H9 (cell line): ENCODE measurements around the gene GGA1. TPM values are rescaled to one million over a fixed set of nuclear protein-coding genes. Genes with fewer than 3 reads are reported as not detected.

Source experiments
- DNase-seq: peaks from one replicate; pipeline ENCODE4 v3.0.0-alpha.2; 2017
- H2AFZ ChIP-seq: one replicate; pipeline ENCODE4 v1.6.1; 2013; ENCODE audit warnings: mild to moderate bottlenecking, low read length, control low read depth, moderate library complexity
- H2AK5ac ChIP-seq: 2 replicates; pipeline ENCODE4 v1.6.1; 2013; ENCODE audit warnings: low read length, control low read depth, mixed read lengths; ENCODE audit not compliant: insufficient read length
- H2BK120ac ChIP-seq: one replicate; pipeline ENCODE4 v1.6.1; 2013; ENCODE audit warnings: low read depth, mild to moderate bottlenecking, low read length, control low read depth, inconsistent platforms; ENCODE audit not compliant: poor library complexity, severe bottlenecking
- H2BK12ac ChIP-seq: 2 replicates; pipeline ENCODE4 v1.6.1; 2013; ENCODE audit warnings: low read length, control low read depth, mixed read lengths, low read depth; ENCODE audit not compliant: insufficient read length
- H2BK15ac ChIP-seq: 2 replicates; pipeline ENCODE4 v1.6.1; 2013; ENCODE audit warnings: low read depth, low read length, control low read depth
- H2BK20ac ChIP-seq: one replicate; pipeline ENCODE4 v1.6.1; 2013; ENCODE audit warnings: low read depth, mild to moderate bottlenecking, low read length, control low read depth, inconsistent platforms; ENCODE audit not compliant: poor library complexity, severe bottlenecking
- H2BK5ac ChIP-seq: 2 replicates; pipeline ENCODE4 v1.6.1; 2013; ENCODE audit warnings: low read length, control low read depth, mixed read lengths; ENCODE audit not compliant: insufficient read length
- H3K14ac ChIP-seq: 2 replicates; pipeline ENCODE4 v1.6.1; 2013; ENCODE audit warnings: low read length, control low read depth; ENCODE audit not compliant: insufficient read depth
- H3K18ac ChIP-seq: 2 replicates; pipeline ENCODE4 v1.6.1; 2013; ENCODE audit warnings: low read depth, mild to moderate bottlenecking, mixed read lengths, low read length, control low read depth; ENCODE audit not compliant: insufficient read length
- H3K23ac ChIP-seq: 2 replicates; pipeline ENCODE4 v1.6.1; 2013; ENCODE audit warnings: low read length, control low read depth, mixed read lengths, low read depth; ENCODE audit not compliant: insufficient read length
- H3K23me2 ChIP-seq: 2 replicates; pipeline ENCODE4 v1.6.1; 2013; ENCODE audit warnings: low read depth, mild to moderate bottlenecking, mixed read lengths, low read length, control low read depth; ENCODE audit not compliant: insufficient read length, poor library complexity, severe bottlenecking
- H3K27ac ChIP-seq: 2 replicates; pipeline ENCODE4 v1.5.1; 2013; ENCODE audit warnings: low read length, control low read depth, mixed read lengths, low read depth; ENCODE audit not compliant: insufficient read length
- H3K27me3 ChIP-seq: 2 replicates; pipeline ENCODE4 v1.6.1; 2013; ENCODE audit warnings: low read length, control low read depth, inconsistent platforms; ENCODE audit not compliant: insufficient read depth
- H3K4ac ChIP-seq: 2 replicates; pipeline ENCODE4 v1.6.1; 2013; ENCODE audit warnings: low read depth, mild to moderate bottlenecking, control low read depth, inconsistent platforms, low read length, moderate library complexity
- H3K4me1 ChIP-seq: 2 replicates; pipeline ENCODE4 v1.6.1; 2013; ENCODE audit warnings: low read length, control low read depth, inconsistent platforms; ENCODE audit not compliant: insufficient read depth
- H3K4me2 ChIP-seq: 2 replicates; pipeline ENCODE4 v1.6.1; 2013; ENCODE audit warnings: low read length, control low read depth, mixed read lengths; ENCODE audit not compliant: insufficient read length, insufficient read depth
- H3K56ac ChIP-seq: 2 replicates; pipeline ENCODE4 v1.6.1; 2013; ENCODE audit warnings: low read depth, mild to moderate bottlenecking, mixed read lengths, low read length, control low read depth; ENCODE audit not compliant: insufficient read length
- H3K79me1 ChIP-seq: 2 replicates; pipeline ENCODE4 v1.6.1; 2013; ENCODE audit warnings: low read depth, mild to moderate bottlenecking, moderate library complexity, low read length, control low read depth, inconsistent platforms; ENCODE audit not compliant: insufficient read depth, poor library complexity, severe bottlenecking
- H3K79me2 ChIP-seq: 2 replicates; pipeline ENCODE4 v1.6.1; 2013; ENCODE audit warnings: low read length, control low read depth, inconsistent platforms; ENCODE audit not compliant: insufficient read depth
- H3K9ac ChIP-seq: 2 replicates; pipeline ENCODE4 v1.6.1; 2013; ENCODE audit warnings: low read length, control low read depth, mixed read lengths; ENCODE audit not compliant: insufficient read length; ENCODE audit errors: extremely low read depth
- H3K9me3 ChIP-seq: one replicate; pipeline ENCODE4 v1.6.1; 2013; ENCODE audit warnings: low read depth, low read length, inconsistent platforms; ENCODE audit not compliant: control insufficient read depth
- H3T11ph ChIP-seq: one replicate; pipeline ENCODE4 v1.6.1; 2013; ENCODE audit warnings: mild to moderate bottlenecking, low read length, control low read depth, inconsistent platforms
- H4K20me1 ChIP-seq: one replicate; pipeline ENCODE4 v1.6.1; 2013; ENCODE audit not compliant: control insufficient read depth, insufficient read length, insufficient read depth
- H4K5ac ChIP-seq: 2 replicates; pipeline ENCODE4 v1.6.1; 2013; ENCODE audit warnings: low read depth, mild to moderate bottlenecking, mixed read lengths, low read length, control low read depth; ENCODE audit not compliant: insufficient read length
- H4K8ac ChIP-seq: replicated peaks from 2 replicates; pipeline ENCODE4 v1.6.1; 2013; ENCODE audit warnings: low read length, control low read depth, mixed read lengths, low read depth; ENCODE audit not compliant: insufficient read length
- H4K91ac ChIP-seq: 2 replicates; pipeline ENCODE4 v1.6.1; 2013; ENCODE audit warnings: low read depth, mild to moderate bottlenecking, moderate library complexity, mixed read lengths, low read length, control low read depth; ENCODE audit not compliant: insufficient read length
- H3K27ac Mint-ChIP-seq, 3 experiments: 2 replicates in 2 of 3; 3 replicates in 1 of 3; pipeline ENCODE4 v1.8.0; 2020 to 2021; ENCODE audit warnings: mixed read lengths in 3 of 3, mild to moderate bottlenecking in 1 of 3, moderate library complexity in 1 of 3
- H3K27me3 Mint-ChIP-seq: 2 replicates; pipeline ENCODE4 v1.8.0; 2021; ENCODE audit warnings: low read depth, mild to moderate bottlenecking, moderate library complexity, mixed read lengths
- H3K36me3 Mint-ChIP-seq, 3 experiments: 2 replicates in 2 of 3; 3 replicates in 1 of 3; pipeline ENCODE4 v1.8.0; 2020 to 2021; ENCODE audit warnings: low read depth in 3 of 3, mixed read lengths in 3 of 3; ENCODE audit not compliant: insufficient read depth in 1 of 3
- H3K4me1 Mint-ChIP-seq, 2 experiments: 2 replicates each; pipeline ENCODE4 v1.8.0; 2020; ENCODE audit warnings: mixed read lengths in 2 of 2
- H3K4me3 Mint-ChIP-seq, 2 experiments: 2 replicates in 1 of 2; 3 replicates in 1 of 2; pipeline ENCODE4 v1.8.0; 2020 to 2021; ENCODE audit warnings: mild to moderate bottlenecking in 2 of 2, mixed read lengths in 2 of 2, moderate library complexity in 1 of 2
- H3K9me3 Mint-ChIP-seq, 2 experiments: 2 replicates in 1 of 2; 3 replicates in 1 of 2; pipeline ENCODE4 v1.8.0; 2020; ENCODE audit warnings: mild to moderate bottlenecking in 2 of 2, mixed read lengths in 2 of 2, moderate library complexity in 1 of 2
- WGBS: extraction: QIAGEN DNeasy Blood & Tissue Kit; methylation state at CpG from one replicate; pipeline ENCODE4 v1.1.7; 2013; ENCODE audit warnings: missing lambda C conversion rate, low lambda C conversion rate, mixed read lengths; ENCODE audit not compliant: insufficient read length; ENCODE audit errors: extremely low coverage; 5-methylcytosine and 5-hydroxymethylcytosine counted together
- total RNA-seq: library from RNA; stranded (reverse); gene quantifications from 2 replicates; pipeline ENCODE4 v1.2.1, GENCODE V29; 2021
- TF ChIP-seq, protein P1 (sequence below): fragments of 200-600 bp; sonication (generic); conservative IDR thresholded peaks from 3 replicates; pipeline ENCODE4 v1.8.0; 2021; ENCODE audit warnings: antibody characterized with exemption, mild to moderate bottlenecking

Gene GGA1
- total RNA-seq, 1 experiment from 2014 or later: 61.7 TPM

DNA sequence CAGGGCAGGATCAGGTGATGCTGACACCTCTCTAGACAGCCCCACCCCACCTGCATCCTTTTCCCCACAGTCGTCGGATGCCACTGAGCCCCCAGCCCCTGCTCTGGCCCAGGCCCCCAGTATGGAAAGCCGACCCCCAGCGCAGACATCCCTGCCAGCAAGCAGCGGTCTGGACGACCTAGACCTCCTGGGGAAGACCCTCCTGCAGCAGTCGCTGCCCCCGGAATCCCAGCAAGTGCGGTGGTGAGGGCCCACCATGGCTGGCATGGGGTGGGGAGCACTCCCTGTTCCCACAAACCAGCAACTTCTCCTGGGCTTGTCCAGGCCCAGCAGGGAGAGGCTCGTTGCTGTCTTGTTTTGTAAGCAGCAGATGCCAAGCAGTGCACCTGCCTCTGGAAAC is 21.3 kb downstream of the GGA1 start:
- H4K8ac ChIP-seq: no peak overlapping the region
- no peak overlapping the region for H2AK5ac ChIP-seq
- H3K18ac ChIP-seq: no peak overlapping the region
- Mint-ChIP-seq H3K36me3 (peaks cover 0 to 21% (median 17%) of the 10 kb centered on the region in 3 experiments; a peak in 5 of 7 replicates), H3K27ac (no peak overlapping the region), H3K4me3 (no peak overlapping the region), H3K27me3 (no peaks in the 10 kb centered on the region), H3K9me3 (no peaks in the 10 kb centered on the region), H3K4me1 (peaks cover 16 to 20% of the 10 kb centered on the region in 2 experiments)
- no peak overlapping the region for H4K91ac ChIP-seq
- DNase-seq: no peak
- no peak overlapping the region for H3K23ac ChIP-seq
- H3K9me3 ChIP-seq: no peaks in the 10 kb centered on the region
- H2BK12ac ChIP-seq: no peak overlapping the region
- no peaks in the 10 kb centered on the region for H3K27me3 ChIP-seq
- TF ChIP-seq, protein P1, sequence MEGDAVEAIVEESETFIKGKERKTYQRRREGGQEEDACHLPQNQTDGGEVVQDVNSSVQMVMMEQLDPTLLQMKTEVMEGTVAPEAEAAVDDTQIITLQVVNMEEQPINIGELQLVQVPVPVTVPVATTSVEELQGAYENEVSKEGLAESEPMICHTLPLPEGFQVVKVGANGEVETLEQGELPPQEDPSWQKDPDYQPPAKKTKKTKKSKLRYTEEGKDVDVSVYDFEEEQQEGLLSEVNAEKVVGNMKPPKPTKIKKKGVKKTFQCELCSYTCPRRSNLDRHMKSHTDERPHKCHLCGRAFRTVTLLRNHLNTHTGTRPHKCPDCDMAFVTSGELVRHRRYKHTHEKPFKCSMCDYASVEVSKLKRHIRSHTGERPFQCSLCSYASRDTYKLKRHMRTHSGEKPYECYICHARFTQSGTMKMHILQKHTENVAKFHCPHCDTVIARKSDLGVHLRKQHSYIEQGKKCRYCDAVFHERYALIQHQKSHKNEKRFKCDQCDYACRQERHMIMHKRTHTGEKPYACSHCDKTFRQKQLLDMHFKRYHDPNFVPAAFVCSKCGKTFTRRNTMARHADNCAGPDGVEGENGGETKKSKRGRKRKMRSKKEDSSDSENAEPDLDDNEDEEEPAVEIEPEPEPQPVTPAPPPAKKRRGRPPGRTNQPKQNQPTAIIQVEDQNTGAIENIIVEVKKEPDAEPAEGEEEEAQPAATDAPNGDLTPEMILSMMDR: no peak
- H3K56ac ChIP-seq: no peak overlapping the region
- H3K27ac ChIP-seq: no peak overlapping the region
- H2BK15ac ChIP-seq: no peak overlapping the region
- H3K4me1 ChIP-seq: peaks cover 2% of the 10 kb centered on the region; the same call in 1 of the 2 replicates
- H2BK5ac ChIP-seq: no peak overlapping the region
- no peaks in the 10 kb centered on the region for H3K79me2 ChIP-seq
- no peak overlapping the region for H2AFZ ChIP-seq
- no peaks in the 10 kb centered on the region for H3K79me1 ChIP-seq
- H3T11ph ChIP-seq: no peak overlapping the region
- H4K20me1 ChIP-seq: no peaks in the 10 kb centered on the region
- no peak overlapping the region for H2BK120ac ChIP-seq
- no CpG with 5 or more reads among the region's 10 CpGs for WGBS
- H3K9ac ChIP-seq: no peak overlapping the region
- no peaks in the 10 kb centered on the region for H3K23me2 ChIP-seq
- H3K4me2 ChIP-seq: no peak overlapping the region
- H3K14ac ChIP-seq: no peak overlapping the region; the same call in 1 of the 2 replicates
- H4K5ac ChIP-seq: no peak overlapping the region
- no peak overlapping the region for H2BK20ac ChIP-seq
- H3K4ac ChIP-seq: no peak overlapping the region
